Stimulated activated CD4-positive, alpha-beta T cell treated with anti-CD3 and anti-CD28 coated beads, TNF-alpha, amount 100 ng/mL, for 48 hours (primary cell): Measurements from ENCODE around the gene SPR.
A peak's percentile ranks its signal among the peaks of the same experiment; 100 is the strongest.

Source experiments
- DNase-seq, 3 donors: peaks; one replicate each; pipeline ENCODE4 v3.0.0-alpha.2; 2020; ENCODE audit warnings: low read depth in 3 of 3

The SPR gene

DNA sequence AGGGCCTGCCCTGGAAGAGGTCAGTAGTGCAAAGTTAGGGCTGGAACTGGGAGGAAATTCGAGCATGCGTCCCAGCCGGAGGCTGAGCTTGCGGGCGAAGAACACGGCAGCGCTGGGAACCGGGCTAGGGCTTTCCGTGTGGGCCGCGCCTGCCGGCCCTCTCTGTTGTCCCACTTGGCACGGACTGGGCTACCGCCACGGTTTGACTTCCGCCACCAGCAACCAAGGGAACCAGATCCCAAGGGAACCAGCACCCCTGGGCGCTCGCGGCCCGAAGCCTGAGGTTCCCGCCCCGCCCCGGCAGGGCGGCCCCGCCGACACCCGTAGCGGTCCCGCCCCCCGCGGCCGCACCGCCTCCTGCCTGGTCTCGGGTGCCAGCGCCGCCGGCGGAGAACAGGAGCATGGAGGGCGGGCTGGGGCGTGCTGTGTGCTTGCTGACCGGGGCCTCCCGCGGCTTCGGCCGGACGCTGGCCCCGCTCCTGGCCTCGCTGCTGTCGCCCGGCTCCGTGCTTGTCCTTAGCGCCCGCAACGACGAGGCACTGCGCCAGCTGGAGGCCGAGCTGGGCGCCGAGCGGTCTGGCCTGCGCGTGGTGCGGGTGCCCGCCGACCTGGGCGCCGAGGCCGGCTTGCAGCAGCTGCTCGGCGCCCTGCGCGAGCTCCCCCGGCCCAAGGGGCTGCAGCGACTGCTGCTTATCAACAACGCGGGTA, at the start of gene SPR:
SPR (plus strand) TSS at position 377 of the 708 bp plus-strand sequence; CDS start at position 402, 25 bp downstream.
- DNase-seq: peak; percentile 32 to 71 (median 41)

DNA sequence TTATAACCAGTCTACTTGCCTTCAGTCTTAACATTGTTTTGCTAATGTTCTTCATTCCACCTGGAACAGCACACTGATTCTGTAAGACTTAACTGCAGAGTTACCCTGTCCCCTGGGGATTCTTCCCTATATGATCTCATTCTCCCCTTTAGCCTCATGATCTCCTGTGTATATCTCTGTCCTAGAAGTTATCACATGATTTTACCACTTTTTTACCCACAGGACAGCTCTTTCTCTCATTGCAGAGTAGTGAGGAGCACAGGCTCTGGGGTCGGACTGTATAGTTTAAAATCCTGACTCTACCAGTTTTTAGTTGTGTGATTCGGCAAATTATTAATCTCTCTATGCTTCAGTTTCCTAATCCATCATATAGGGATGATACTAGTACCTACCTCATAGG, 47.1 kb upstream of the SPR start:
- no peak for DNase-seq

GRCh38 chr2:72841462-72842125, 45.6 kb upstream of the SPR start:
- DNase-seq: no peak

GRCh38 chr2:72843301-72843700, 43.9 kb upstream of the SPR start:
- no peak for DNase-seq

GRCh38 chr2:72846171-72847095, 40.8 kb upstream of the SPR start:
- no peak for DNase-seq

DNA sequence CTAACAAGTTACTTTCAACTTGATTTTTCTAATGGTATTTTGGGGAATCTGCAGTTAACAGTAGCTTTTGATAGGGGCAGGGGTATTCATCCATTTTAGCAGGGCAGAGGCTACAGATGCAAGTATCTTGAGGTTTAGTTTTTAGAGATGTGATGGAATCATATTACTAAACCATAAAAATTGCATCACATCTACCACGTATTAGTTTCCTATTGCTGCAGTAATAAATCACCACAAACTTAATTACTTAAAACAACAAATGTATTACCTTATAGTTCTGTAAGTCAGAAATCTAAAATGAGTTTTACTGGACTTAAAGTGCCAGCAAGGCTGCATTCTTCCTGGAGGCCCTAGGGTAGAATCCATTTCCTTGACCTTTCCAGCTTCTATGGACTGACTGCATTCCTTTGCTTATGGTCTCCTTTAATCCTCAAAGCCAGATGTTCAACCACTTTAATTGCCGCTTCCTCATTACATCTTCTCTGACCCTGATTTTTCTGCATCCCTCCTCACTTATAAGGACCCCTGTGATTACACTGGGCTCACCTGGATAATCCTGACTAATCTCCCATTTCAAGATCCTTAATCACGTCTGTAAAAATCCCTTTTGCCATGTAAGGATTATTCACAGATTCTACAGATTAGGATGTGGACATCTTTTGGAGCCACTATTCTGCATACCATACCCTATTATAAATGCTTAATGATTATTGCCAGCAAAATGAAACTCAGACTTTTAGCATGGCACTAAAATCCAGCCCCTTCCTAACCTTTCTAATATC, 39.5 kb upstream of the SPR start:
- no peak for DNase-seq

- no peak for DNase-seq
These were observed 38.6 kb upstream of the SPR start for GRCh38 chr2:72848436-72849137.

GRCh38 chr2:72849138-72849462, 38.1 kb upstream of the SPR start:
- DNase-seq: no peak

DNA sequence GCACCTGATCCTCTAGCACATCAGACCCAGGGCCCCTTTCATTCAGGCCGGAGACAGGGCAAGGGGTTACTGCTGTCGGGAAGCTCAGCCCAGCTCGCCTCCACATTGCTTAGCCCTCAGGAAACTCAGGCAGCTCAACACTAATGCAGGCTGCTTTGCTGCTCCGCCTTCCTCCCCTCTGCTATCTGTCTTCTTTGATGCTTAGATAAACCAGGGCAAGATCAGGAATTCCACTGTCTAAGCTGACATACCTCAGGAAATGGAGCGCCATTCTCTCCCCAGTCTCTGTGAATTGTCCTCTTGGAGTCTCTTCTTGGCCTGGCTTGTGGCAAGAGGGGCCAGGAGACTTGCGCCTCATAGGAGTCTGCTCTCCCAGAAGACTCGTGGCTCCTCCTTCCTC, 35.9 kb upstream of the SPR start:
- no peak for DNase-seq

- peak; percentile 21 to 52 (median 24) for DNase-seq
These were observed 27.4 kb upstream of the SPR start for GRCh38 chr2:72859831-72860262.

GRCh38 chr2:72862239-72862988, 24.8 kb upstream of the SPR start:
- peak; percentile 76 to 84 (median 80) for DNase-seq

GRCh38 chr2:72863046-72863445, 24.2 kb upstream of the SPR start:
- no peak for DNase-seq

GRCh38 chr2:72864500-72864899, 22.7 kb upstream of the SPR start:
- peak in 2 of 3 donors; percentile 12 to 17 for DNase-seq

DNA sequence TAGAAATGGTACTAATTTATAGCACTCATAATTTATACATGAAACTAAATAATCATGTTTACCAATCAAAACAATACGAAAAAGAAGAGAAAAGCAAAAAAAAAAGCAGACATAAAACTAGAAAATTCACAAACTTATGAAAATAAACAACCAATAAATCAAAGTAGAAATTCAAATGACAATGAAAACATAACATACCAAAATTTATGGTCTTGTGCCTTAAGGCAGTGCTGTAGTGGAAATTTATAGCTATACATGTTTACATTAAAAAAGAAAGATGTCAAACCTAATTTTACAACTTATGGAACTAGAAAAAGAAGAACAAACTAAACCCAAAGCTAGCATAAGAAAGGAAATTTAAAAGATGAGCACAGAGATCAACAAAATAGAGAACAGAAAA, 16.1 kb upstream of the SPR start:
- no peak for DNase-seq

GRCh38 chr2:72871880-72872279, 15.3 kb upstream of the SPR start:
- DNase-seq: no peak

GRCh38 chr2:72883356-72883962, 3.7 kb upstream of the SPR start:
- no peak for DNase-seq

DNA sequence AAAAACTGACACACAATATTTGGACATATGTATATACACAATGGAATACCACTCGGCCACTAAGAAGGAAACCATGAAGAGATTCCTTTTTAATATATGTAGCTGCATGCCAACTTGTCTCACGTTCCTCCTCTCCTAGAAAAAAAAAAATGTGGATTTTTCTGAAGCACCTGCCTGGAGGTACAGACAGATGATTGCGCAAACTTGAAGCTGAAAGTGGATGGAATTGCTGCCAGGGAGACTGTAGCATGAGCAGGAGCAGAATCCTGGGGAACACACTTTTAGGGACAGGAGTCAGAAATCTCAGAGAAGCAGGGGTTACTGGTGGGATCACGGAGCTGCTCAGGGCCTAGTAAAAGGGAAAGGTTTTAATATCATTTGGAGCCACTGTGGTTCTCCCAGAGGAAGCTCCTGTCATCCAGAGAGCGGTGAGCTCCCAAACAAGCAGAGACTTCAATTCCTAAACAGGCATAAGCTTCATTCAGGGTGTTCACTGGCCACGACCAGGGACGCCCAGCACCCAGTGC, 640 bp upstream of the SPR start:
- no peak for DNase-seq

DNA sequence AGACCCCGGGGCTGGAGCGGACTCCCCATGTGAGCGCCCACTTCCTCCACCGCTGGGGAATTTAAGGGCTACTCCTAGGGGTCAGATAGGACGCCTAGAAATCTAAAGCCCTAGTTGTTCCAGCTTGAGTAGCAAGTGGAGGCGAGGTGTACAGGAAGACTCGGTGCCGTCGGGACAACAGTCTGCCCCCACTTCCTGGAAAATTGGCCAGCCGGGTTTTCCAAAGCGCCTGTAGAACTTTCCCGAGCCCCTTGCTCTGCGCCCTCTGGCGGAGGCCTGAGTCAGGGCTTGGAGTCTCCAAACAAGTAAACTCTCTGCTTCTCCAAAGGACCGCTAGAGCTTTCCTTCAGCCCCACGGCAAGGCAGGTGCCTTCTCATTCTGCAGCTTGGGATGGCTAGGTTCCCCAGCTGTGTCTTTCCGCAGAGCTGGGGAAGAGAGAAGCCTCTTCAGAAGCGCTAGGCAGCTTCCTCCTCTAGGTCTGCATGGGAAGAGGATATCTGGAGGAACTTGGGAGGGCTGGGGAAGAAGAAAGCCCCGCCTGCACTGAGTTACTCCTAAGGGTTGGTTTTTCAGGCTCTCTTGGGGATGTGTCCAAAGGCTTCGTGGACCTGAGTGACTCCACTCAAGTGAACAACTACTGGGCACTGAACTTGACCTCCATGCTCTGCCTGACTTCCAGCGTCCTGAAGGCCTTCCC, 681 bp downstream of the SPR start:
- DNase-seq: peak; percentile 22 to 48 (median 47)
